Endodermal cell (in vitro differentiated cells): ENCODE measurements around the gene ZBTB8A. TPM values are rescaled to one million over a fixed set of nuclear protein-coding genes. Genes with fewer than 3 reads are reported as not detected.

Experiments
- DNase-seq: peaks from one replicate; pipeline ENCODE4 v3.0.0-alpha.2; 2017
- H3K27ac ChIP-seq: 2 replicates; pipeline ENCODE4 v1.5.1; 2013; ENCODE audit warnings: mild to moderate bottlenecking, low read depth, low read length, moderate library complexity
- H3K27me3 ChIP-seq: 2 replicates; pipeline ENCODE4 v1.6.1; 2013; ENCODE audit warnings: mild to moderate bottlenecking, low read length, moderate library complexity; ENCODE audit not compliant: insufficient read depth, control insufficient read depth, poor library complexity, severe bottlenecking
- H3K36me3 ChIP-seq: 2 replicates; pipeline ENCODE4 v1.7.0; 2013; ENCODE audit warnings: mild to moderate bottlenecking, low read length, moderate library complexity; ENCODE audit not compliant: control insufficient read depth, insufficient read depth
- H3K4me1 ChIP-seq: one replicate; pipeline ENCODE4 v1.7.0; 2013; ENCODE audit warnings: low read length; ENCODE audit not compliant: control insufficient read depth, insufficient read depth
- H3K4me3 ChIP-seq: 2 replicates; pipeline ENCODE4 v1.5.1; 2013; ENCODE audit warnings: mild to moderate bottlenecking, low read length, moderate library complexity
- H3K9ac ChIP-seq: 2 replicates; pipeline ENCODE4 v1.6.1; 2013; ENCODE audit warnings: mild to moderate bottlenecking, low read length, moderate library complexity; ENCODE audit not compliant: poor library complexity, severe bottlenecking; ENCODE audit errors: extremely low read depth
- H3K9me3 ChIP-seq: 2 replicates; pipeline ENCODE4 v1.6.1; 2013; ENCODE audit warnings: mild to moderate bottlenecking, low read length, moderate library complexity; ENCODE audit not compliant: control insufficient read depth
- H3K27ac Mint-ChIP-seq: 2 replicates; pipeline ENCODE4 v1.8.0; 2020; ENCODE audit warnings: mixed read lengths
- H3K27me3 Mint-ChIP-seq: 2 replicates; pipeline ENCODE4 v1.8.0; 2021; ENCODE audit warnings: mild to moderate bottlenecking, mixed read lengths; ENCODE audit not compliant: insufficient read depth
- H3K36me3 Mint-ChIP-seq: 2 replicates; pipeline ENCODE4 v1.8.0; 2020; ENCODE audit warnings: low read depth, mixed read lengths
- H3K4me1 Mint-ChIP-seq: 2 replicates; pipeline ENCODE4 v1.8.0; 2020; ENCODE audit warnings: mixed read lengths
- H3K4me3 Mint-ChIP-seq: 2 replicates; pipeline ENCODE4 v1.8.0; 2020; ENCODE audit warnings: mild to moderate bottlenecking, moderate library complexity, mixed read lengths
- H3K9me3 Mint-ChIP-seq: 2 replicates; pipeline ENCODE4 v1.8.0; 2020; ENCODE audit warnings: mild to moderate bottlenecking, mixed read lengths
- WGBS, 2 experiments: methylation state at CpG; one replicate each; pipeline versions ENCODE4 v1.1.5 to v1.1.7; 2013; ENCODE audit warnings: missing lambda C conversion rate in 2 of 2, mixed read lengths in 1 of 2; ENCODE audit not compliant: insufficient coverage in 1 of 2, insufficient read length in 1 of 2; 5-methylcytosine and 5-hydroxymethylcytosine counted together
- total RNA-seq, 2 donors: library from RNA; stranded (reverse); fragmentation: NEBNext Ultra II Directional in 1 of 2; extraction: Animal tissue kit (Norgen Biotek cat#: 25700) in 1 of 2; gene quantifications; 2 replicates in 1 of 2; 3 replicates in 1 of 2; pipeline ENCODE4 v1.2.1, GENCODE V29; 2021
- TF ChIP-seq, protein P1 (sequence below): fragments of 200-600 bp; sonication (generic); conservative IDR thresholded peaks from 2 replicates; pipeline ENCODE4 v1.5.0; 2021; ENCODE audit warnings: antibody characterized with exemption, mild to moderate bottlenecking

The ZBTB8A gene
- total RNA-seq, 2 donors from 2014 or later, result 22.6 to 25.3 TPM

DNA sequence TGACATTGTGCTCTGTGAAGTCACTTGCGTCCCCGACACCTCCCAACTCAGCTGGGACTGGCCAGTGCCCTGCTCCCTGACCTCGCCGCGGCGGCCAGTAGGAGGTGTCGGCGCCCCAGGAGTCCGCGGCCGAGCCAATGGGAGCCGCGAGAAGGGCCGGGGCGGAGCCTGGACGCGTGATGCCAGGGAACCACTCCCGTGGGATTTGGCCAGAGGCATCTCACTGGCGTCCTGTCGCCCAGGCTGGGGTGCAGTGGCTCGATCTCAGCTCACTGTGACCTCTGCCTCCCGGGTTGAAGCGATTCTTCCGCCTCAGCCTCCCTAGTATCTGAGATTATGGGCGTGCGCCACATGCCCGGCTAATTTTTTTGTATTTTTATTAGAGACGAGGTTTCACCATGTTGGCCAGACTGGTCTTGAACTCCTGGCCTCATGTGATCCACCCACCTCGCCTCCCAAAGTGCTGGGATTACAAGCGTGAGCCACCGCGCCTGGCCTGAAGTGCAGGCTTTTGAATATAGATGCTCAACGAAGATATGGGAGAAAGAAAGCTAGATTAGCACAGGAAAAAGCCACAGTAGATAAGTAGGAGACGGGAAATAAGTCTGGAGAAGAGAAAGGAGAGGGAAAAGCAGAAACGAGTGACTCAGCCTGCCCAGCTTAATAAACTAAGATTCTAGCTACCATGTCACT, 73.1 kb downstream of the ZBTB8A start:
- H3K36me3 Mint-ChIP-seq, result peaks cover 3% of the 10 kb centered on the region
- H3K27me3 Mint-ChIP-seq, result no peaks in the 10 kb centered on the region
- no peak overlapping the region for H3K9ac ChIP-seq
- H3K27ac ChIP-seq, result no peak overlapping the region
- H3K4me1 Mint-ChIP-seq, result peaks cover 8% of the 10 kb centered on the region
- TF ChIP-seq, protein P1, sequence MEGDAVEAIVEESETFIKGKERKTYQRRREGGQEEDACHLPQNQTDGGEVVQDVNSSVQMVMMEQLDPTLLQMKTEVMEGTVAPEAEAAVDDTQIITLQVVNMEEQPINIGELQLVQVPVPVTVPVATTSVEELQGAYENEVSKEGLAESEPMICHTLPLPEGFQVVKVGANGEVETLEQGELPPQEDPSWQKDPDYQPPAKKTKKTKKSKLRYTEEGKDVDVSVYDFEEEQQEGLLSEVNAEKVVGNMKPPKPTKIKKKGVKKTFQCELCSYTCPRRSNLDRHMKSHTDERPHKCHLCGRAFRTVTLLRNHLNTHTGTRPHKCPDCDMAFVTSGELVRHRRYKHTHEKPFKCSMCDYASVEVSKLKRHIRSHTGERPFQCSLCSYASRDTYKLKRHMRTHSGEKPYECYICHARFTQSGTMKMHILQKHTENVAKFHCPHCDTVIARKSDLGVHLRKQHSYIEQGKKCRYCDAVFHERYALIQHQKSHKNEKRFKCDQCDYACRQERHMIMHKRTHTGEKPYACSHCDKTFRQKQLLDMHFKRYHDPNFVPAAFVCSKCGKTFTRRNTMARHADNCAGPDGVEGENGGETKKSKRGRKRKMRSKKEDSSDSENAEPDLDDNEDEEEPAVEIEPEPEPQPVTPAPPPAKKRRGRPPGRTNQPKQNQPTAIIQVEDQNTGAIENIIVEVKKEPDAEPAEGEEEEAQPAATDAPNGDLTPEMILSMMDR, result peak; percentile 54
- peak overlapping the region; percentile 65 for H3K4me3 Mint-ChIP-seq
- no peaks in the 10 kb centered on the region for H3K9me3 ChIP-seq
- WGBS, 2 experiments, result 47 to 50% methylated on average over 30 to 35 of the region's 35 CpGs
- H3K9me3 Mint-ChIP-seq, result no peaks in the 10 kb centered on the region
- no peaks in the 10 kb centered on the region for H3K4me1 ChIP-seq
- peak overlapping the region; percentile 69 for H3K4me3 ChIP-seq
- peak overlapping the region; percentile 82 for H3K27ac Mint-ChIP-seq
- peak; percentile 96 for DNase-seq
- H3K27me3 ChIP-seq, result no peaks in the 10 kb centered on the region
- H3K36me3 ChIP-seq, result no peaks in the 10 kb centered on the region

DNA sequence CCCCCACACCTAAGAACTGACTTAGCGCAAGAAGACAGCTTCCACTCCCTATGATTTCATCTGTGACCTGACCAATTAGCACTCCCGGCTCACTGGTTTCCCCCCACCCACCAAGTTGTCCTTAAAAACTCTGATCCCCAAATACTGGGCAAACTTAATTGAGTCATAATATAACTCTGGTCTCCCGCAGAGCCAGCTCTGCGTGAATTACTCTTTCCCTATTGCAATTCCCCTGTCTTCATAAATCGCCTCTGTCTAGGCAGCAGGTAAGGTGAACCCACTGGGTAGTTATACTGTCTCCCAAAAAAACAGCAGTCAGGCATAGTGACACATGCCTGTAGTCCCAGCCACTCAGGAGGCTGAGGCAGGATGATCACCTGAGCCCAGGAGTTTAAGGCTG, 74.2 kb downstream of the ZBTB8A start:
- peak overlapping the region; percentile 39 for H3K27ac Mint-ChIP-seq
- no peaks in the 10 kb centered on the region for H3K4me1 ChIP-seq
- H3K27ac ChIP-seq, result no peak overlapping the region
- 92% methylated on average over 3 to 5 of the region's 5 CpGs for WGBS, 2 experiments
- H3K4me3 ChIP-seq, result no peak overlapping the region
- no peaks in the 10 kb centered on the region for H3K27me3 Mint-ChIP-seq
- DNase-seq, result no peak
- H3K27me3 ChIP-seq, result no peaks in the 10 kb centered on the region
- H3K4me1 Mint-ChIP-seq, result peaks cover 8% of the 10 kb centered on the region
- no peaks in the 10 kb centered on the region for H3K36me3 ChIP-seq
- no peaks in the 10 kb centered on the region for H3K9me3 Mint-ChIP-seq
- no peaks in the 10 kb centered on the region for H3K9me3 ChIP-seq
- TF ChIP-seq, protein P1, result no peak
- no peak overlapping the region for H3K9ac ChIP-seq
- no peak overlapping the region for H3K4me3 Mint-ChIP-seq
- peaks cover 3% of the 10 kb centered on the region for H3K36me3 Mint-ChIP-seq

DNA sequence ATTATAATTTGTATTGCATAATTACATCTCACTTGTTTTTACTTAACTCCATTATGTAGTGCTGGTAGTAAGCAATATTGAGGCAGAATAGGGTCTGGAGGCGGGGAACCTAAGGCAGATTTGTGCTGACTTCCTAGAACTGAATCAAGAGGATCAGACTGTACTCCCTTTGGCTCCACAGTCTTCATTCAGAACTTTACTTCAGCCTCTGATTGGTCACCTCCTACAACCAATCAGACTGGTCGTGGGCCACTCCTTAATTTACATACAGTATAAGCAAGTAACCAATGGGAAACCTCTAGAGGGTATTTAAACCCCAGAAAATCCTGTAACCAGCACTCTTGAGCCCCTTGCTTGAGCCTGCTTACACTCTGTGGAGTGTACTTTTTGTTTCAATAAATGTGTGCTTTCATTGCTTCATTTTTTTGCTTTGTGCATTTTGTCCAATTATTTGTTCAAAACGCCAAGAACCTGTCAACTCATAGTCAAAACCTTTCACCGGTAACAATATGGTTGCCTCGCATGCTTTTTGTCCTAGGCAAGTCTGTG, 79.5 kb downstream of the ZBTB8A start:
- Mint-ChIP-seq H3K4me1 (no peaks in the 10 kb centered on the region), H3K36me3 (peaks cover 51% of the 10 kb centered on the region), H3K9me3 (no peaks in the 10 kb centered on the region), H3K27ac (no peak overlapping the region), H3K4me3 (no peak overlapping the region), H3K27me3 (no peaks in the 10 kb centered on the region)
- Histone ChIP-seq H3K9me3 (peaks cover 14% of the 10 kb centered on the region), H3K27me3 (no peaks in the 10 kb centered on the region), H3K36me3 (peaks cover 42% of the 10 kb centered on the region), H3K27ac (no peak overlapping the region), H3K4me3 (no peak overlapping the region), H3K4me1 (no peaks in the 10 kb centered on the region), H3K9ac (no peak overlapping the region)
- TF ChIP-seq, protein P1, result no peak
- WGBS, 2 experiments, result 95 to 100% methylated on average over 4 to 5 of the region's 5 CpGs
- no peak for DNase-seq
